IPS-20b (cell line): Measurements from ENCODE around the gene QSOX1.

Experiments used
- H3K27ac ChIP-seq: one replicate; pipeline ENCODE4 v1.5.1; 2013; ENCODE audit warnings: low read length
- H3K27me3 ChIP-seq: 2 replicates; pipeline ENCODE4 v1.6.1; 2013; ENCODE audit warnings: mild to moderate bottlenecking, low read length, inconsistent platforms; ENCODE audit not compliant: insufficient read depth
- H3K36me3 ChIP-seq: 2 replicates; pipeline ENCODE4 v1.6.1; 2013; ENCODE audit warnings: low read depth, mild to moderate bottlenecking, inconsistent platforms, low read length, moderate library complexity; ENCODE audit not compliant: insufficient read depth
- H3K4me1 ChIP-seq: 2 replicates; pipeline ENCODE4 v1.6.1; 2013; ENCODE audit warnings: mild to moderate bottlenecking, control low read depth, inconsistent platforms, low read length, moderate library complexity; ENCODE audit not compliant: insufficient read depth
- H3K4me3 ChIP-seq: 2 replicates; pipeline ENCODE4 v1.5.1; 2013; ENCODE audit warnings: mild to moderate bottlenecking, low read length, inconsistent platforms
- H3K9ac ChIP-seq: 2 replicates; pipeline ENCODE4 v1.6.1; 2013; ENCODE audit warnings: low read depth, mild to moderate bottlenecking, inconsistent platforms, low read length, moderate library complexity
- H3K9me3 ChIP-seq: 2 replicates; pipeline ENCODE4 v1.6.1; 2013; ENCODE audit warnings: mild to moderate bottlenecking, low read depth, low read length, inconsistent platforms; ENCODE audit not compliant: insufficient read depth

The QSOX1 gene

GRCh38 chr1:180175291-180175690 is 20.6 kb downstream of the QSOX1 start:
- Histone ChIP-seq H3K4me1 (no peaks in the 10 kb centered on the region), H3K27me3 (no peaks in the 10 kb centered on the region), H3K27ac (no peak overlapping the region), H3K4me3 (no peak overlapping the region), H3K36me3 (peaks cover 12% of the 10 kb centered on the region), H3K9ac (no peak overlapping the region), H3K9me3 (no peaks in the 10 kb centered on the region)

DNA sequence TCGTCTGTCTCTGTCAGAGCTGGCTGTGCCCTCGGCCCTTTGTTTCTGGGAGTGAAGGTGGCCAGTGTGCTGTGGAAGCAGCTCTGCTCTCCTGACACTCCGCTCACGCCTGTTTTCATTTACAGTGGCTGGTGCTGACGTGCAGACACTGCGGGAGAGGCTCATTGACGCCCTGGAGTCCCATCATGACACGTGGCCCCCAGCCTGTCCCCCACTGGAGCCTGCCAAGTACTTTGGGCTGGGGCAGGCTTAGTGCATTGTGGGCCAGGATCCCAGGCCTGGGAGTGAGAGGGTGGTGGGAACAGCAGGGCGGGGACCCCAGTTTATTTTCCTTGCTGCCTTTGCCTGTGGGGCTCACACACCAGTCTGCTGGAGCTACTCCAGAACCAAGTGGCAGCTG is 21.1 kb downstream of the QSOX1 start:
- no peak overlapping the region for H3K27ac ChIP-seq
- peaks cover 12% of the 10 kb centered on the region for H3K36me3 ChIP-seq
- no peaks in the 10 kb centered on the region for H3K27me3 ChIP-seq
- no peak overlapping the region for H3K4me3 ChIP-seq
- no peak overlapping the region for H3K9ac ChIP-seq
- no peaks in the 10 kb centered on the region for H3K9me3 ChIP-seq
- H3K4me1 ChIP-seq, result no peaks in the 10 kb centered on the region

DNA sequence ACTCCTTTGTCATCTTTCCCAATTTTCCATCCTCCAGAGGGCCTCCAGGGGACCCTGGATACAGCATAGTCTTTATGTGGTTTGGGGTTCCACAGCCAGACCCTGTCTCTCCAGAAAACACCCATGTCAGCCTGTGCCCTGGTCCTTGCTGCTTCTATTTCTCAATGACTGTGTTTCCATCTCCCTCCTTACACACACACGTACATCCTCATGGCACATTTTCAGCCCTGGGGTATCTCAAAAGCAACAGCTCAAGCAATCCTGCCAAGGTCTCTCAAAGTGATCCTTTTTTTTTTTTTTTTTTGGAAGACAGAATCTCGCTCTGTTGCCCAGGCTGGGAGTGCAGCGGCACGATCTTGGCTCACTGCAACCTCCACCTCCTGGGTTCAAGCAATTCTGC is 22.3 kb downstream of the QSOX1 start:
- Histone ChIP-seq H3K4me3 (no peak overlapping the region), H3K9ac (no peak overlapping the region), H3K27me3 (no peaks in the 10 kb centered on the region), H3K36me3 (peaks cover 19% of the 10 kb centered on the region), H3K27ac (no peak overlapping the region), H3K9me3 (no peaks in the 10 kb centered on the region), H3K4me1 (no peaks in the 10 kb centered on the region)

GRCh38 chr1:180177931-180178330 is 23.3 kb downstream of the QSOX1 start:
- H3K4me3 ChIP-seq, result no peak overlapping the region
- no peak overlapping the region for H3K9ac ChIP-seq
- no peaks in the 10 kb centered on the region for H3K9me3 ChIP-seq
- H3K36me3 ChIP-seq, result peaks cover 22% of the 10 kb centered on the region
- no peaks in the 10 kb centered on the region for H3K27me3 ChIP-seq
- H3K27ac ChIP-seq, result no peak overlapping the region
- H3K4me1 ChIP-seq, result no peaks in the 10 kb centered on the region

GRCh38 chr1:180178511-180179161 is 24.0 kb downstream of the QSOX1 start:
- no peak overlapping the region for H3K4me3 ChIP-seq
- H3K27ac ChIP-seq, result no peak overlapping the region
- H3K36me3 ChIP-seq, result peaks cover 22% of the 10 kb centered on the region
- H3K9me3 ChIP-seq, result no peaks in the 10 kb centered on the region
- H3K4me1 ChIP-seq, result no peaks in the 10 kb centered on the region
- H3K27me3 ChIP-seq, result no peaks in the 10 kb centered on the region
- H3K9ac ChIP-seq, result no peak overlapping the region

DNA sequence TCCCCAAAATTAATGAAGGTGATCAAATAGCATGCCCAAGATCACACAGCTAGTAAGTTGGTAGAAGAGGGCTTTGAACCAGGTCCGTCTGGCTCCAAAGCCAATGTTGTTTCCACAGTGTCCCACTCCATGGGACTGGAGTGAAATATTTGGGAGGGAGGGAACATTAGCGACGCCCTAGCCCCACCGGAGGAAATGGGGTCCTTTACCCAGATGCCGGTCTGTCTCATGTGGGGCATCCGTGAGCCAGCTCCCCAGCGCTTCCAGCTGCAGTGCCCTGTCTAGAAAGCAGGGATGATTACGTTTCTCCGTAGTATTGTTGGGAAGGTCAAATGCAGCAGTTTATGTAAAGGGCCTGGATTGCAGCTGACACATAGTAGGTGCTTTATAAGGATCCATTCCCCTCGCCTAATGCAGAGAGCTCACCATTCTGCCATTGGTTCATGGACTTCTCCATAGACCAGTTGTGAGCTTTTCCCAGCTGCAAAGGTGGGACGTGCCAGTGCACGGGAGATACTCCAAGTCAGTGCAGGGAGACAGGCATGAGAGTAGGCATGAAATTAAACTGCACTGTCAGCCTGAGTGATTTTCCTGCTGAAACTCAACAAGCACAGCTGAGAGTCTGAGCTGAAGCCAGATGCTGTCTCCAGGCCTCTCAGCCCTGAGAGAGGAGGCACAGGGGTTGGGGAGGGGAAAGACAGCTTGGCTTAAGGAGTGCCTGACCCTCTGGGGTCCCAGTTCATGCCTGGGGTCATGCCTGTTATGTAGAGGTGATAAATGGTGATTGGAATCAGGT is 24.7 kb downstream of the QSOX1 start:
- Histone ChIP-seq H3K9ac (no peak overlapping the region), H3K36me3 (peaks cover 23% of the 10 kb centered on the region), H3K9me3 (no peaks in the 10 kb centered on the region), H3K27ac (no peak overlapping the region), H3K27me3 (no peaks in the 10 kb centered on the region), H3K4me1 (no peaks in the 10 kb centered on the region), H3K4me3 (no peak overlapping the region)

GRCh38 chr1:180181048-180181447 is 26.4 kb downstream of the QSOX1 start:
- Histone ChIP-seq H3K4me1 (no peaks in the 10 kb centered on the region), H3K36me3 (peaks cover 33% of the 10 kb centered on the region), H3K27me3 (no peaks in the 10 kb centered on the region), H3K27ac (no peak overlapping the region), H3K9me3 (no peaks in the 10 kb centered on the region), H3K4me3 (no peak overlapping the region), H3K9ac (no peak overlapping the region)

DNA sequence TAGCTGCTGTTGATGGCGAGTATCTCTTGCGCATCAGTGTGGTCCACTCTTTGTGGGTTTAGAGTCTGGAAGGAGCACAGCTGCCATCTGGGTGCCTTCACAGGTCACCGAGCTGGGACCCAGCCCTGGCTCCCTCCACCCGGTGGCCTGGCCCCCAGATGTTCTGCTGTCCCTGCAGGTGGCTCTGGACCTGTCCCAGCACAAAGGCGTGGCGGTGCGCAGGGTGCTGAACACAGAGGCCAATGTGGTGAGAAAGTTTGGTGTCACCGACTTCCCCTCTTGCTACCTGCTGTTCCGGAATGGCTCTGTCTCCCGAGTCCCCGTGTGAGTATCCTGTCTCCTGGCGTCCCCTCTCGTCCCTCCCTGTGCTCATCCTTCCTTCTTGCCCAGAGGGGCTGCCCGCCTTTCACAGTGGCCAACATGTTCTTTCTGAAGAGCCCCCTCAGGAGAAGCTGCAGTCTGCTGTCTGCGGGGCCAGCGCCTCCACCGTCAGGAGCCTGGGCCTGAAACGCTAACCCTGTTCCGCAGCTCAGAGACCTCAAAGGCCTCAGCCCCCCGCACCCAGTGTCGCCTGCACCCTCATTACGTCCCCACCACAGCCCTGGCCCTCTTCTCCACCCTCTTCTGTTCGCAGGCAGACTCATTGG is 27.4 kb downstream of the QSOX1 start:
- H3K27ac ChIP-seq, result no peak overlapping the region
- H3K27me3 ChIP-seq, result no peaks in the 10 kb centered on the region
- no peak overlapping the region for H3K9ac ChIP-seq
- H3K9me3 ChIP-seq, result no peaks in the 10 kb centered on the region
- H3K4me3 ChIP-seq, result no peak overlapping the region
- H3K36me3 ChIP-seq, result peaks cover 42% of the 10 kb centered on the region
- no peaks in the 10 kb centered on the region for H3K4me1 ChIP-seq

DNA sequence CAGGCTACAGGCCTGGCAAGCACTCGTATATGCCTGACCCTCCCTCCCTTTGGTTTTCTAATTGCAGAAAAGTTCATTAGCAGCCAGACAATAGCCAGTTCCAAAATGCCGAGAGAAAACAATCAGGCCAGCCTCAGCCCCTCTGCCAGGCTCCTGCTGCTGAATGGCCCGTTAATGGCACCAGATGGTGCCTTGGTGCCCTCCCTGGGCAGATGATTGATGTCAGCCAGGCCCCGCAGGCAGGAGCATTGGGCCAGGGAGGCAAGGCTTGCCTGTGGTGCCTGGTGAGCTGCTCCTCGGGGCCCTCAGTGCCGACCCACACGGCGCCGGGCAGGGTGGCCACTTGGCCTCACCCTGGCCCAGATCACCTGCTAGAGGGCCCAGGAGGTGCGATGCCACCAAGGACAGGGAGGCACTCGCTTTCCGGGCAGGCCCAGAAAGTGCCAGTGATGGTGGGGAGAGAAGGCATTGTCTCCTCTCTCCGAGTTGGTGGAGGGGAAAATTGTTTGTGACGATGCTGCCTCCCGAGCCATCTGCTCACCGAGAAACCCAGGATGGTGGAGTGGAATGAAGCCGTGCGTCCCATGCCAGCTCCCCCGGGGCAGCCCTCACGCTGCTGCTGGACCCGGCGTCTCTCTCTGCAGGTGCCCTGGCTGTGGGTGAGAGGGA is 28.1 kb downstream of the QSOX1 start:
- Histone ChIP-seq H3K9ac (no peak overlapping the region), H3K36me3 (peaks cover 44% of the 10 kb centered on the region), H3K9me3 (no peaks in the 10 kb centered on the region), H3K4me3 (no peak overlapping the region), H3K27me3 (no peaks in the 10 kb centered on the region), H3K27ac (no peak overlapping the region), H3K4me1 (no peaks in the 10 kb centered on the region)

- Histone ChIP-seq H3K4me3 (no peak overlapping the region), H3K36me3 (peaks cover 44% of the 10 kb centered on the region)
These were observed 28.8 kb downstream of the QSOX1 start for GRCh38 chr1:180183426-180183825.

GRCh38 chr1:180184041-180184440 is 29.4 kb downstream of the QSOX1 start:
- H3K27ac ChIP-seq, result no peak overlapping the region
- H3K9ac ChIP-seq, result no peak overlapping the region
- H3K4me1 ChIP-seq, result no peaks in the 10 kb centered on the region
- H3K9me3 ChIP-seq, result no peaks in the 10 kb centered on the region
- H3K4me3 ChIP-seq, result no peak overlapping the region
- H3K36me3 ChIP-seq, result peaks cover 49% of the 10 kb centered on the region
- H3K27me3 ChIP-seq, result no peaks in the 10 kb centered on the region

More at GRCh38 chr1:180183426-180183825, 28.8 kb downstream of the QSOX1 start:
- H3K4me1 ChIP-seq, result no peaks in the 10 kb centered on the region
- no peaks in the 10 kb centered on the region for H3K27me3 ChIP-seq
- no peak overlapping the region for H3K27ac ChIP-seq
- no peaks in the 10 kb centered on the region for H3K9me3 ChIP-seq
- H3K9ac ChIP-seq, result no peak overlapping the region
